Measurements from ENCODE around the gene STARD3. TPM values are rescaled to one million over a fixed set of nuclear protein-coding genes. Genes with fewer than 3 reads are reported as not detected.
A peak's percentile ranks its signal among the peaks of the same experiment; 100 is the strongest.

STARD3 gene
- total and polyA plus RNA-seq, 2 of the 13 experiments (the other 11 are each of a cell fraction or from before 2014, with no cell fraction given): 34.6 to 100 TPM

GRCh38 chr17:39687101-39687545 is 50.2 kb downstream of the STARD3 start (continued):
- no peak for TF ChIP-seq KIAA2018 (CRISPR knock-in tag; IDR thresholded peaks at IDR 0.05; ENCODE audit: borderline replicate concordance)
- TF ChIP-seq MLX (CRISPR knock-in tag; IDR thresholded peaks at IDR 0.05): peak; percentile 65; the same call in 1 of the 2 replicates
- TF ChIP-seq PITX1 (CRISPR knock-in tag; IDR thresholded peaks at IDR 0.05): peak; percentile 67; the same call in 1 of the 2 replicates
- no peak for TF ChIP-seq ZNF44 (CRISPR knock-in tag; IDR thresholded peaks at IDR 0.05)
- 0 out of 2 replicates have a peak, but pooled peaks have one; percentile 51 for TF ChIP-seq MIER3 (CRISPR knock-in tag; IDR thresholded peaks at IDR 0.05; ENCODE audit: borderline replicate concordance)
- no peak for TF ChIP-seq JUN (CRISPR knock-in tag; IDR thresholded peaks at IDR 0.05)
- 0 out of 2 replicates have a peak, but pooled peaks have one; percentile 18 for TF ChIP-seq SKIL (CRISPR knock-in tag; IDR thresholded peaks at IDR 0.05; ENCODE audit: borderline replicate concordance)
- no peak for TF ChIP-seq BRD4 (CRISPR knock-in tag; IDR thresholded peaks at IDR 0.05)
- 0 out of 2 replicates have a peak, but pooled peaks have one; percentile 17 for TF ChIP-seq KDM1A (CRISPR knock-in tag; IDR thresholded peaks at IDR 0.05)
- peak; percentile 92 for TF ChIP-seq PAXIP1 (CRISPR knock-in tag; conservative IDR thresholded peaks at IDR 0.05)
- no peak for TF ChIP-seq NR0B2 (CRISPR knock-in tag; IDR thresholded peaks at IDR 0.05)
- TF ChIP-seq ZNF501 (CRISPR knock-in tag; IDR thresholded peaks at IDR 0.05): no peak

Data from HepG2 (cell line).